ENCODE data around the gene NKAIN2.
"Not testable (repeated sequence)": the region's sequence is repeated elsewhere in the genome, so short reads cannot be mapped to it uniquely, and the experiment has no call there.

The NKAIN2 gene

DNA sequence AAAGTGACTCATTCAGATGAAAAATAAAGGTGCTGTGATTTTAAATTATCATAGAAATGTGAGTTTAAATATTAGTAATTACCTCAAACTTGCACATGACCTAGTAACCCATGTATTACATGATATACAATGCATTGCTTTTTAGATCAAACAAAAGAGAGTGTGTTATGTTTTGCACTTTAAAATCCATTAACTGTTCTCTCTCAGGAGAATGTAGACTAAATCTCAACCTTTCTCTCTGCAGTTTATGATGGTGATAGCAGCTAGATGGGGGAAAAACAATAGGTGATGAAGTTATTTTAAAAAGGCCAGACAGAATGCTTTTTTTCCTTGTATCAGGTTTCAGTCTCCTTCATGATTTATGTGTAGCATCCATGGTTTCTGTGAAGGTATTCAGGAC lies 754.2 kb downstream of the NKAIN2 start:
- H3K4me3 ChIP-seq (replicated peaks; ENCODE audit: low read depth, low read length), result no peak overlapping the region
- TF ChIP-seq, protein P1, sequence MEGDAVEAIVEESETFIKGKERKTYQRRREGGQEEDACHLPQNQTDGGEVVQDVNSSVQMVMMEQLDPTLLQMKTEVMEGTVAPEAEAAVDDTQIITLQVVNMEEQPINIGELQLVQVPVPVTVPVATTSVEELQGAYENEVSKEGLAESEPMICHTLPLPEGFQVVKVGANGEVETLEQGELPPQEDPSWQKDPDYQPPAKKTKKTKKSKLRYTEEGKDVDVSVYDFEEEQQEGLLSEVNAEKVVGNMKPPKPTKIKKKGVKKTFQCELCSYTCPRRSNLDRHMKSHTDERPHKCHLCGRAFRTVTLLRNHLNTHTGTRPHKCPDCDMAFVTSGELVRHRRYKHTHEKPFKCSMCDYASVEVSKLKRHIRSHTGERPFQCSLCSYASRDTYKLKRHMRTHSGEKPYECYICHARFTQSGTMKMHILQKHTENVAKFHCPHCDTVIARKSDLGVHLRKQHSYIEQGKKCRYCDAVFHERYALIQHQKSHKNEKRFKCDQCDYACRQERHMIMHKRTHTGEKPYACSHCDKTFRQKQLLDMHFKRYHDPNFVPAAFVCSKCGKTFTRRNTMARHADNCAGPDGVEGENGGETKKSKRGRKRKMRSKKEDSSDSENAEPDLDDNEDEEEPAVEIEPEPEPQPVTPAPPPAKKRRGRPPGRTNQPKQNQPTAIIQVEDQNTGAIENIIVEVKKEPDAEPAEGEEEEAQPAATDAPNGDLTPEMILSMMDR (IDR thresholded peaks at IDR 0.05; ENCODE audit: low read depth, low read length, missing control alignments), result no peak
- DNase-seq (ENCODE audit: extremely low read depth, low read depth), result no peak

DNA sequence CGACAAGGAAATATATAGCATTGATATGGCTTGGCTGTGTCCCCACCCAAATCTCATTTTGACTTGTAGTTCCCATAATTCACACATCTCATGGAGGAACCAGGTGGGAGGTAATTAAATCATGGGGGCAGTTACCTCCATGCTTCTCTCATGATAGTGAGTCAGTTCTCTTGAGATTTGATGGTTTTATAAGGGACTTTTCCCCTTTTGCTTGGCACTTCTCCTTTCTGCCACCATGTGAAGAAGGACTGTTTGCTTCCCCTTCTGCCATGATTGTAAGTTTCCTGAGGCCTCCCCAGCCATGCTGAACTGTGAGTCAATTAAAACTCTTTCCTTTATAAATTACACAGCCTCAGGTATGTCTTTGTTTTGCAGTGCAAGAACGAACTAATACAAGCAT lies 756.4 kb downstream of the NKAIN2 start:
- DNase-seq (ENCODE audit: extremely low read depth, low read depth); H3K4me3 ChIP-seq (replicated peaks; ENCODE audit: low read depth, low read length): not testable (repeated sequence)

- H3K4me3 ChIP-seq (replicated peaks; ENCODE audit: low read depth, low read length), result no peak overlapping the region
- DNase-seq (ENCODE audit: extremely low read depth, low read depth), result no peak
- TF ChIP-seq, protein P1 (IDR thresholded peaks at IDR 0.05; ENCODE audit: low read depth, low read length, missing control alignments), result no peak
These were observed 757.4 kb downstream of the NKAIN2 start for GRCh38 chr6:124560873-124561567.

DNA sequence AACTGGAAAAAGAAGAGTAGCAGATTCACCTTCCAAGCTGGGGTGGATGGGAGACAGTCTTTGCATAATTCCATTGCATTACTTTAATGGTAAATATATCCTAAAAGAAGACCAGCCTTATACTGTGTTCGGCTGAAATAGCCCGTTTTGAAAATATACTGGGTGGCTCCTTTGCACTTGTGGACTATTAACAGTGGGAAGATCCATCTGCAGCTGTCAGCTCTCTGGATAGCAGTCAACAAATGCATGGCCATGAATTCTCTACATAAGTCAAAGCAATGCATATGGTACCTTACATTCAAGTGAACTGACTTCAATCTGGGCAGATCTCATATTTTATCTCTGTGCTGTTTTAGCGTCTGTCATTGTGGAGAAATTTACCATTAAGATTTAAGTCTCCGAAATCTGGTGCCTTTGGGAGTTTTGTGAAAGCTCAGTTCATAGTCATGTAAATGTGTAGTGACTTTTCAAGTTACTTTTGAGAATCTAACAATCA lies 758.0 kb downstream of the NKAIN2 start:
- TF ChIP-seq, protein P1 (IDR thresholded peaks at IDR 0.05; ENCODE audit: low read depth, low read length, missing control alignments), result no peak
- DNase-seq (ENCODE audit: extremely low read depth, low read depth), result no peak
- H3K4me3 ChIP-seq (replicated peaks; ENCODE audit: low read depth, low read length), result no peak overlapping the region

DNA sequence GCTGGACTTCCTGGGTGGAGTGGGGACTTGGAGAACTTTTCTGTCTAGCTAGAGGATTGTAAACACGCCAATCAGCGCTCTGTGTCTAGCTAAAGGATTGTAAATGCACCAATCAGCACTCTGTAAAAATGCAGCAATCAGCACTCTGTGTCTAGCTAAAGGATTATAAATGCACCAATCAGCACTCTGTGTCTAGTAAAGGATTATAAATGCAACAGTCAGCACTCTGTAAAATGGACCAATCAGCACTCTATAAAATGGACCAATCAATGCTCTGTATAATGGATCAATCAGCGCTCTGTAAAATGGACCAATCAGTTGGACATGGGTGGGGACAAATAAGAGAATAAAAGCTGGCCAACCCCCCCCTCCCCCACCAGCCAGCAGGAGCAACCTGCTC lies 760.5 kb downstream of the NKAIN2 start:
- H3K4me3 ChIP-seq (replicated peaks; ENCODE audit: low read depth, low read length); DNase-seq (ENCODE audit: extremely low read depth, low read depth): not testable (repeated sequence)

GRCh38 chr6:124567401-124567800 lies 763.7 kb downstream of the NKAIN2 start:
- no peak overlapping the region for H3K4me3 ChIP-seq (replicated peaks; ENCODE audit: low read depth, low read length)
- TF ChIP-seq, protein P1 (IDR thresholded peaks at IDR 0.05; ENCODE audit: low read depth, low read length, missing control alignments), result no peak
- DNase-seq (ENCODE audit: extremely low read depth, low read depth), result no peak

GRCh38 chr6:124573953-124574352 lies 770.3 kb downstream of the NKAIN2 start:
- TF ChIP-seq, protein P1 (IDR thresholded peaks at IDR 0.05; ENCODE audit: low read depth, low read length, missing control alignments), result no peak
- no peak overlapping the region for H3K4me3 ChIP-seq (replicated peaks; ENCODE audit: low read depth, low read length)
- no peak for DNase-seq (ENCODE audit: extremely low read depth, low read depth)

GRCh38 chr6:124577734-124578281 lies 774.1 kb downstream of the NKAIN2 start:
- TF ChIP-seq, protein P1 (IDR thresholded peaks at IDR 0.05; ENCODE audit: low read depth, low read length, missing control alignments), result no peak
- DNase-seq (ENCODE audit: extremely low read depth, low read depth), result no peak
- no peak overlapping the region for H3K4me3 ChIP-seq (replicated peaks; ENCODE audit: low read depth, low read length)

All from HFF-Myc (cell line).